DOHH2 (cell line): Measurements from ENCODE around the gene SPSB1.

Experiments used
- H3F3A ChIP-seq: fragments of 200-600 bp; sonication (generic), shearing (Covaris generic); 2 replicates; pipeline ENCODE4 v1.6.0; 2016; ENCODE audit warnings: antibody characterized with exemption, mild to moderate bottlenecking; ENCODE audit not compliant: control insufficient read depth, insufficient read depth
- H3K27ac ChIP-seq: fragments of 200-600 bp; sonication (generic); 2 replicates; pipeline ENCODE4 v1.5.1; 2014; ENCODE audit warnings: low read depth, mild to moderate bottlenecking, low read length, moderate library complexity
- H3K27me3 ChIP-seq: fragments of 200-600 bp; sonication (generic); 2 replicates; pipeline ENCODE4 v1.6.1; 2014; ENCODE audit warnings: mild to moderate bottlenecking, low read length, mixed read lengths; ENCODE audit not compliant: control insufficient read depth
- H3K36me3 ChIP-seq: fragments of 200-600 bp; sonication (generic); 2 replicates; pipeline ENCODE4 v1.6.1; 2014; ENCODE audit warnings: mild to moderate bottlenecking, low read length, moderate library complexity, mixed read lengths; ENCODE audit not compliant: control insufficient read depth
- H3K4me1 ChIP-seq: fragments of 200-600 bp; sonication (generic); 2 replicates; pipeline ENCODE4 v1.6.1; 2014; ENCODE audit warnings: mild to moderate bottlenecking, low read length, mixed read lengths; ENCODE audit not compliant: control insufficient read depth
- H3K4me2 ChIP-seq: fragments of 200-600 bp; sonication (generic); 2 replicates; pipeline ENCODE4 v1.6.0; 2014; ENCODE audit warnings: mild to moderate bottlenecking, low read length, moderate library complexity
- H3K4me3 ChIP-seq: fragments of 200-600 bp; sonication (generic); 2 replicates; pipeline ENCODE4 v1.5.1; 2014; ENCODE audit warnings: mild to moderate bottlenecking, low read length, mixed read lengths
- H3K79me2 ChIP-seq: fragments of 200-600 bp; sonication (generic); 2 replicates; pipeline ENCODE4 v1.6.1; 2014; ENCODE audit warnings: mild to moderate bottlenecking, low read length, mixed read lengths; ENCODE audit not compliant: control insufficient read depth
- H3K9me2 ChIP-seq: fragments of 200-600 bp; sonication (generic); replicated peaks from 2 replicates; pipeline ENCODE4 v1.6.1; 2014; ENCODE audit warnings: mild to moderate bottlenecking, low read length, mixed read lengths; ENCODE audit not compliant: control insufficient read depth
- H3K9me3 ChIP-seq: fragments of 200-600 bp; sonication (generic); 2 replicates; pipeline ENCODE4 v1.6.1; 2014; ENCODE audit warnings: antibody characterized with exemption, low read length, mixed read lengths; ENCODE audit not compliant: control insufficient read depth, insufficient read depth
- H4K20me1 ChIP-seq: fragments of 200-600 bp; sonication (generic); 2 replicates; pipeline ENCODE4 v1.6.0; 2014; ENCODE audit warnings: low read depth, mild to moderate bottlenecking, antibody characterized with exemption, low read length, moderate library complexity; ENCODE audit not compliant: control insufficient read depth, insufficient read depth
- CTCF ChIP-seq: fragments of 200-600 bp; sonication (generic); IDR thresholded peaks from one replicate; pipeline ENCODE4 v1.5.1; 2014; ENCODE audit warnings: antibody characterized with exemption, mild to moderate bottlenecking, low read depth, low read length; ENCODE audit not compliant: poor library complexity, severe bottlenecking
- EZH2phosphoT487 ChIP-seq: fragments of 200-600 bp; sonication (generic); IDR thresholded peaks from 2 replicates; pipeline ENCODE4 v1.6.1; 2017; ENCODE audit warnings: borderline replicate concordance, mild to moderate bottlenecking, antibody characterized with exemption, low read length, moderate library complexity, mixed read lengths

Gene SPSB1

GRCh38 chr1:9295884-9296283 is 3.2 kb downstream of the SPSB1 start:
- Histone ChIP-seq H3K9me3 (no peaks in the 10 kb centered on the region), H3K4me2 (no peak overlapping the region), H3K79me2 (peaks cover 65% of the 10 kb centered on the region), H3F3A (no peaks in the 10 kb centered on the region), H3K4me3 (no peak overlapping the region), H3K9me2 (no peaks in the 10 kb centered on the region), H3K36me3 (no peaks in the 10 kb centered on the region), H4K20me1 (peaks cover 12% of the 10 kb centered on the region), H3K27me3 (peaks cover 6% of the 10 kb centered on the region), H3K4me1 (peaks cover 21% of the 10 kb centered on the region), H3K27ac (no peak overlapping the region)
- no peak for TF ChIP-seq CTCF
- TF ChIP-seq EZH2phosphoT487, result no peak

- Histone ChIP-seq H3K4me1 (peaks cover 21% of the 10 kb centered on the region), H4K20me1 (peaks cover 12% of the 10 kb centered on the region), H3K4me3 (no peak overlapping the region), H3F3A (no peaks in the 10 kb centered on the region), H3K4me2 (no peak overlapping the region), H3K79me2 (peaks cover 70% of the 10 kb centered on the region), H3K36me3 (no peaks in the 10 kb centered on the region), H3K27ac (no peak overlapping the region), H3K9me3 (no peaks in the 10 kb centered on the region), H3K27me3 (peaks cover 6% of the 10 kb centered on the region), H3K9me2 (no peaks in the 10 kb centered on the region)
- TF ChIP-seq CTCF, result no peak
- no peak for TF ChIP-seq EZH2phosphoT487
Observed at GRCh38 chr1:9296850-9297249, 4.2 kb downstream of the SPSB1 start.

- no peak overlapping the region for H3K4me2 ChIP-seq
- H3K9me2 ChIP-seq, result no peaks in the 10 kb centered on the region
- H3K27me3 ChIP-seq, result peaks cover 6% of the 10 kb centered on the region
- H3K27ac ChIP-seq, result no peak overlapping the region
- H4K20me1 ChIP-seq, result peaks cover 13% of the 10 kb centered on the region
- no peak overlapping the region for H3K4me3 ChIP-seq
- H3K4me1 ChIP-seq, result peaks cover 26% of the 10 kb centered on the region
- no peaks in the 10 kb centered on the region for H3K36me3 ChIP-seq
- H3F3A ChIP-seq, result no peaks in the 10 kb centered on the region
- no peaks in the 10 kb centered on the region for H3K9me3 ChIP-seq
- TF ChIP-seq EZH2phosphoT487 (no peak), CTCF (no peak)
- H3K79me2 ChIP-seq, result peaks cover 80% of the 10 kb centered on the region
Observed at GRCh38 chr1:9297831-9298230, 5.1 kb downstream of the SPSB1 start.

- no peaks in the 10 kb centered on the region for H3K36me3 ChIP-seq
Observed at GRCh38 chr1:9298282-9298681, 5.6 kb downstream of the SPSB1 start.

More at GRCh38 chr1:9298282-9298681, 5.6 kb downstream of the SPSB1 start:
- no peaks in the 10 kb centered on the region for H3F3A ChIP-seq
- H3K4me2 ChIP-seq, result no peak overlapping the region
- H4K20me1 ChIP-seq, result peaks cover 15% of the 10 kb centered on the region
- H3K27me3 ChIP-seq, result peaks cover 6% of the 10 kb centered on the region
- TF ChIP-seq EZH2phosphoT487 (no peak), CTCF (no peak)
- no peak overlapping the region for H3K4me3 ChIP-seq
- H3K4me1 ChIP-seq, result peaks cover 31% of the 10 kb centered on the region
- H3K27ac ChIP-seq, result no peak overlapping the region
- H3K9me2 ChIP-seq, result no peaks in the 10 kb centered on the region
- H3K79me2 ChIP-seq, result peaks cover 83% of the 10 kb centered on the region
- H3K9me3 ChIP-seq, result no peaks in the 10 kb centered on the region
